Nucleus accumbens (tissue), 56 donors: ENCODE data around the gene HOXD10.

Source experiments
- DNase-seq, 56 donors: peaks; one replicate each; lab custom pipeline; 2025; lab: John Stamatoyannopoulos, UW

Gene HOXD10

GRCh38 chr2:176093898-176094249 lies 22.7 kb upstream of the HOXD10 start:
- no peak for DNase-seq

- no peak for DNase-seq
Measured at GRCh38 chr2:176094349-176094748, 22.2 kb upstream of the HOXD10 start.

DNA sequence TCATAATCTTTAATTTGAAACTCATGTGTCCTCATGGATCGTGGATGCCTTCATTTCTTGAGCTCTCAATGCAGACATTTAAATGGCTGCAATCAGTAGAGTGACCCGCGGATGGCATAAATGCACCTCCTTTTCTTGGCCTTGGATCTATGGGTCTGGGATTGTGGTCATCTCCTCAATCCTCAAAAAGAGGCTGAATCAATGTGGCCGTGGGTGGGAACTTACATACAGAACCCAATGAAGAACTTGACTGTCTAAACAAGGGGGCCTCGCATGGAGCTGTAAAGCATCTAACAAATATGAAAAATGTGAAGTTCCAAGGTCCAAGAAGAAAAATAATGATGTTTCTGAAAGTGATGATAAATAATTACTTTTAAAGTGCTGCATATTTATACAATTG lies 21.2 kb upstream of the HOXD10 start:
- no peak for DNase-seq

DNA sequence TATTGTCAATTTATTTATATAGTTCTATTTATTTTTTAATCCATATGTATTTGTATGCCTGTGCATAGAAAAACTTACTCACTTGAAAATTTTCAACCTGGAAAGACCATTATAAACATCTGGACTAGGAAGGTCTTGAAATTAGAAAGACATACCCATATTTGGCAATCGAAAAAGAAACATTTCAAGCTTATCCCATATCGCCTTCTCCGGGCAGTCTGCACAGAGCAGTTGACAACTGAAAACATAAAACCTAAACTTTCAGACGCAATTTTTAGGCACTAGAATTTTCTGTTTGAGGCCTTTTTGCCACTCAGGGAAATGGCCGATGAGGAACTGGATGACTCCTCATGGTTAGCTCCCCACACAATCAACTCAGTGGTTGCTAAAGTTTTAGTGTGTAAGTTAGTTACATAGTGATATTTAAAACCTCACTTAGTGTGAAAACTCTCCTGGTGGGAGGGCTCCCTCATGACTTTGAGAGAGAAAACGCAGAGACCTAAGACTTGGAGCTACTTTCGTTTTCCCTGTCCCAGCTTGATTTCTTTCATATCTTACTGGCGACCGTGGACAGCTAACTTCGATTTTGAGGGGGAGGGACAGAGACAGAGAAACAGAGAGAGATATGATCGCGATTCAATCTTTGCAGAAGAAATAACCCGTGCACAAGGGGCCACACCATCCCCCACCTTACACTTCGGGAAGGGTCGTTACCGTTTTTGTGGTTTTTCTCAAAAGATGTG lies 20.2 kb upstream of the HOXD10 start:
- DNase-seq, result no peak

GRCh38 chr2:176096986-176097819 lies 19.4 kb upstream of the HOXD10 start:
- peak in 23 of 56 donors; percentile 1 to 53 (median 11) for DNase-seq

GRCh38 chr2:176097820-176098365 lies 18.7 kb upstream of the HOXD10 start:
- DNase-seq, result no peak

DNA sequence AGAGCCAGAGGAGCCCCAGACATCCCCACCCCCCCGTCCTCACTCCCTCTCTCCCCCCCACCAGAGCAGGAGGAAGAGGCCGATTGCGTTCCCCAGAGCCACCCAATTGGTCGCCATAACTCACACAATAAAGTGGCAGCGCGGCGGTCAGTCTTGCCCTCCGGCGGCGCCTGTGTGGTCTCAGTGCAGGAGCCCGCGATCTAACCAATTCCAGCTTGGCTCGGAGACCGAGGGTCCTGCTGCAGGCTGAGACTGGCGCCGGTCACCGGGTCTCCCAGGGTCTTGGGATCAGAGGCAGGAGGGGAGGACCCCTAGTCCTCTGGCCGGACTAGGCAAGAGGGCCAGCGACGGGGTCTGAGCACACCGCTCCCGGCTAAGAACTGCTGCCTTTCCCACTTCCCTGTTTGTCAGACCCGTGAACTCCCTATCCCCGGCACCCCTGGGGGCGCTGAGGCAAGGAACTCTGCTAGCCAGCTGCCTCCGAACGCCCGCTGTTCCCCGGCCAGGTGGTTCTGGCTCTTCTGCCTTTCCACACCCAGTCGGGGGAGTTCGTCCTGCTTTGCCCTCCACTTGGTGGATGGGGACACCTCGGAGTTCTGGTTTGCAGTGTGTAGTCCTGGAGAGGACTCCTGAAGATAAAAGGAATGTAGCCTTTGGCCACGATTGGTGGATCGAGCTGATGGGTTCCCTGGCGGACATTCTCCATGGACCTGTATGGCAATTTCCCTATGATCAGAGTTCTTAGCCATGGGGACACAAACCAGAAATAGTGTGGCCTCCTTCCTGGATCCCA lies 18.0 kb upstream of the HOXD10 start:
- no peak for DNase-seq

- DNase-seq, result no peak
Measured at GRCh38 chr2:176099159-176099727, 17.3 kb upstream of the HOXD10 start.

GRCh38 chr2:176099728-176100546 lies 16.6 kb upstream of the HOXD10 start, which contains the start of gene HOXD12:
HOXD12 (plus strand) TSS chr2:176099795; CDS start chr2:176099802, 7 bp downstream.
- DNase-seq, result no peak

DNA sequence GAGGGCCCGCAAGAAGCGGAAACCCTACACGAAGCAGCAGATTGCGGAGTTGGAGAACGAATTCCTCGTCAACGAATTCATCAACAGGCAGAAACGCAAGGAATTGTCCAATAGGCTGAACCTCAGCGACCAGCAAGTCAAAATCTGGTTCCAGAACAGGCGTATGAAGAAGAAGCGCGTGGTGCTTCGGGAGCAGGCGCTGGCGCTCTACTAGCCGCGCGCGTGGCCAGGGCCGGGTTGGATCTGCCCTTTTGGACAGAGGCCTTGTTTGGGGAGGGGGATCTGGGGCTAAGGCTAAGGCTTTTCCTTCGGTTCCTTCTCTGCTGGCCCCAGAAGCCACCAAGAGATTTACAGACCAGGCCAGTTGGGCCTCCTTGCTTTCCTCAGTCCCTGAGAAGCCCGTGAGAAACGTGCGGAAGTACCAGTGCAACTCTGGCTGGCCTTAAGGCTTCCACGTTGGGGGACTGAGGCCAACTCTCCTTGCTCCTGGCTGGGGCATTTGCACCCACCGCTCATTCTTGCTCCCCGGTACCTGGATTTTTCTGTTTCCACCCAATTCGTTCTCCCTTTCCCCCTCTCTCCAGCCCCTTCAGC lies 15.9 kb upstream of the HOXD10 start:
- DNase-seq, result no peak

GRCh38 chr2:176101216-176101830 lies 15.3 kb upstream of the HOXD10 start:
- no peak for DNase-seq

DNA sequence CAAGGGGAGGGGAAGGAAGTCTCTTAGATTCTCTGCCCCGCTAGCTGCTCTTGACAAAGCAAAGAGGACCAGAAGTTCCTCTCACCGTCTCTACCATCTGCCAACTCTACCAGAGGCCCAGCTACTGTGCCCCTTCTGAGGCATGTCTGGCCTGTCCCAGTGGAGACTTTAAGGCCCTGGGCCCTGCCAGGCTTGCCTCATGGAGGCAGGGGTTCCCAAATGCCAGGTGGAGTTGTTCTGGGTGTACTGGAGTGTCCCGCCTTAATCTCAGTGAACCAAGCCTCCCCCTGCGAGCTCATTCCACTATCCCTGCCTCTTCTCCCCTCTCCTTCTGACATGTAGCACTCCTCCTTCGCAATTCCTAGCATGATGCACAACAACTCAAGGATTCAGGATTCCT lies 14.7 kb upstream of the HOXD10 start:
- DNase-seq, result no peak

DNA sequence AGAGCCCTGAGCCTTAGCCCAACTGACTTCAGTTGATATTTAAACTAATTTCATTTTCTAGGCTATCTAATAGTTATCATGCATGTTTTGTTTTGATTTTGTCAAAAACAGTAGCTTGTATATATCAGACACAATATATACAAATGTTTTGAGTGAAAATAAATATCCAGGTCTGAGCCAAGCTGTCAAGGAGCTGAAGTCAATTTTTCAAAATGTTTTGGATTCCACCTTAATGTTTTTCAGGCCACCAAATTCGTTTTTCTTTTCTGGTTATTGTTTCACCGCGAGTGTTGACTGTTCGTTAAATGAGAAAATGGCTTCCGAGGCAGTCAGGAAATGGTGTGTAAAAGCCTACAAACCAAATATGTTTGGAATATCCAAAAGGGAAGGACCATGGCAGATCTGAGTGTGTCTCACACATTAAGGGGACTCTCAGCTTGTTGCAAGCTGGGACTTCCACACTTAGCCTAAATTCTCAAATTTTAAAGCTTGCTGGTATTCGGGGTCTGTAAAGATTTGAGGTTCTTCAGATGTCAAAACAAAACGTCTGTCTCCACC lies 14.2 kb upstream of the HOXD10 start:
- no peak for DNase-seq

DNA sequence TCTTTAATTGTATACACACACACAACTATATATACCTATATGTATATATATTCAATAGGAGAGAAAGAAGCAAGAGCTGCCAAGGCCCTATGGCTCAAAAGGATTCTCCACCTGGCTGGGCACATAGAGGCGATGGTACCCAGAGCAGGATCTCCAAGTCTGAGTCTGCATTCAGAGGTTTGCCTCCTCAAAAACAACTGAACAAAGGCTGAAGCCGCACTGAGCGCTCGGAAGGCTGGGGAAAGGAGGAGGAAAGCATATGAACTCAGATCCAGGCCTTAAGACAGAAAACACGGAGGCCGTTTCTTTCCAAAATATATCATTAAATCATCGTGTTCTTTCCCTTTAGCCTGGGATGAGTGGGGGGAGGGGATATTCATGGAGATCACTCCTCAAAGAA lies 13.4 kb upstream of the HOXD10 start:
- DNase-seq, result no peak

- no peak for DNase-seq
Measured at GRCh38 chr2:176103742-176104315, 12.7 kb upstream of the HOXD10 start.

DNA sequence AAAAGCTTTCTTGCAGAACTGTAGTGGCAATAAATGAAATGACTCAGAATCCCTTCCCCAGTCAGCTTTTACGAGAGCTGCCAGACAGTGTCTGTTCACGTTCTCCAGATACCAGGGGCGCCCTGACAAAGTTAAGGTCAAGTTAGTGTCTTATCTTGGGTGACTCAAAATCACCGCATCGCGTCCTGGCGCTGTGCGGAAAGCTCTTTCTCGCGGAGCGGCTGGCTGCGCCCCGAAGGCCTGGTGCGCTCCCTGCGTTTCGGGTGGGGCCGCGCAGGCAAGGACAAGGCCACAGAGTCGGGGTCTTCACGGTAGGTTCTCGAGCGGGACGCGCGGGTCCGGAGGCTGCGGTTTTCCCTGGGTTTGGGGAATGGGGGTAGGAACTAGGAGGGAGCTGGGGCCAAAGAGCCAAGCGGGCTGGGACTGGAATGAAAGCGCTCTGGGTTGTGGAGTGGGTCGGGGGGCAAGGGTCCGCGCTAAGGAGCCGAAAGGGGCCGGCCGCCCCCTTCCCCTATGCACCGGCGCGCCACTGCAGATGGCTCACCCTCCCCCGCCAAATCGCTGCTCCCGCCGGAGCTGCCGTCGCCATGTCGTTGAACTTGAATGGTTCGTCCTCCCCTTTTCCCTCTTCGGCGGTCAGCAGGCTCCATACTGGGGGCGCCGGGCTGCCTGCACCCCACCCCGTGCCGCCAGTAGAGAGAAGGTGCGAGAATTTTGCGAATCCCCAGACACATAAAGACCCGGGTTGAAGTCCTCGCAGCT lies 12.1 kb upstream of the HOXD10 start:
- no peak for DNase-seq

GRCh38 chr2:176105078-176105729 lies 11.4 kb upstream of the HOXD10 start:
- no peak for DNase-seq
